PC-9 (cell line): ENCODE results near the gene CUX1.
"Not testable (repeated sequence)": the region's sequence is repeated elsewhere in the genome, so short reads cannot be mapped to it uniquely, and the experiment has no call there.

Experiments
- CTCF ChIP-seq: fragments of 200-600 bp; sonication (generic); conservative IDR thresholded peaks from 2 replicates; pipeline ENCODE4 v1.6.1; 2017; ENCODE audit warnings: mixed run types, antibody characterized with exemption, mild to moderate bottlenecking, moderate library complexity
- EZH2 ChIP-seq: fragments of 200-600 bp; sonication (generic); IDR thresholded peaks from 2 replicates; pipeline ENCODE4 v1.8.0; 2017; ENCODE audit warnings: antibody characterized with exemption, low read depth

- TF ChIP-seq CTCF, EZH2: not testable (repeated sequence)
Observed at GRCh38 chr7:101849314-101849713, 31.9 kb downstream of the CUX1 start.
